ENCODE data around the gene SLC4A7.

DNA sequence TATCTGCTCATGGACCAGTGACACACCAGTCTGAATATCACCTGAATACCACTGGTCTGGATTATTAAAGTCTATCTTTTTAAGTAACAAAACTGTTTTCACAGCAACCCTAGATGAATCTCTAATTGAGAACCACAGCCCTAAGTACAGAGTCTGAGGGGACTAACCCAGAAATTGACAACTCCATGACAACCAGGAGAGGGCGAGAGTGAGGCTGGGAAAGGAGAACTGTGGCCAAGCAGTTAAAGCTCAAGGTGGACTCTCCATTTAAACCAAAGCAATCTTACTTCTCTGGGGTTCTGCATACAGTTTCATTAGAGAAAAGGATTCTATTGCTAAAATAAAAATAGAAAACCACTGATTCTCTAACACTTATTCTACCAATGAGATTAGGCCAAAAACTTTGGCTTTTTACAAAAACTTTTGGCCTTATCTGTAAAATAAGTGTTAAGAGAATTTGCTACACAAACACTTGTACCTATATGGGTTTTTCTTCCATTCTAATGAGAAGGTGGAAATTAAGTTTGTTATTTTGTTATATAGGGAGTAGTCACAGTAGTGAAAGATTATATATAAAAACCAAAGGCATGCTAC, 126.4 kb downstream of the SLC4A7 start:
- TF ChIP-seq POLR2A (IDR thresholded peaks at IDR 0.05; ENCODE audit: low read length) (no peak), GATA1 (IDR thresholded peaks at IDR 0.05; ENCODE audit: low read depth, low read length) (no peak)

All from erythroblast (primary cell).